Uterus (tissue), 2 donors: ENCODE data around the gene DHX38.

Source experiments
- CTCF ChIP-seq, 4 experiments: fragments of 200-600 bp in 2 of 4; fragments of 450-650 bp in 2 of 4; sonication (generic) in 2 of 4; IDR thresholded peaks; one replicate each; pipeline ENCODE4 v1.5.1; 2016 to 2019; ENCODE audit warnings: antibody characterized with exemption in 4 of 4, mild to moderate bottlenecking in 2 of 4, moderate library complexity in 1 of 4
- POLR2A ChIP-seq, 2 donors: fragments of 450-650 bp; IDR thresholded peaks; one replicate each; pipeline ENCODE4 v1.6.1; 2016; ENCODE audit warnings: antibody characterized with exemption in 2 of 2, mild to moderate bottlenecking in 1 of 2, moderate library complexity in 1 of 2

- TF ChIP-seq CTCF (IDR thresholded peaks at IDR 0.05) (no peak), POLR2A (IDR thresholded peaks at IDR 0.05) (no peak)
These were observed 68.6 kb downstream of the DHX38 start for GRCh38 chr16:72162105-72162692.
